GM04504 (cell line): ENCODE results near the gene ARFGEF3.
"Not testable (repeated sequence)": the region's sequence is repeated elsewhere in the genome, so short reads cannot be mapped to it uniquely, and the experiment has no call there.

Source experiments
- DNase-seq: peaks from one replicate; pipeline ENCODE4 v3.0.0-alpha.2; 2012; ENCODE audit warnings: low read depth

The ARFGEF3 gene

GRCh38 chr6:138368684-138369083 is 206.9 kb downstream of the ARFGEF3 start:
- DNase-seq: not testable (repeated sequence)

GRCh38 chr6:138370631-138371451 is 209.1 kb downstream of the ARFGEF3 start:
- no peak for DNase-seq

- DNase-seq: no peak
Observed at GRCh38 chr6:138371452-138371711, 209.6 kb downstream of the ARFGEF3 start.

- no peak for DNase-seq
Observed at GRCh38 chr6:138371720-138372119, 210.0 kb downstream of the ARFGEF3 start.

GRCh38 chr6:138372711-138373463 is 211.1 kb downstream of the ARFGEF3 start:
- no peak for DNase-seq

GRCh38 chr6:138374230-138374629 is 212.5 kb downstream of the ARFGEF3 start:
- DNase-seq: no peak

- no peak for DNase-seq
Observed at GRCh38 chr6:138374815-138375214, 213.1 kb downstream of the ARFGEF3 start.

GRCh38 chr6:138377042-138377441 is 215.3 kb downstream of the ARFGEF3 start:
- DNase-seq: no peak

- DNase-seq: no peak
Observed at GRCh38 chr6:138377844-138378243, 216.1 kb downstream of the ARFGEF3 start, which contains the start of gene SMIM28. TSS of gene SMIM28 (plus strand) at chr6:138377905. CDS start at chr6:138378073, 168 bp downstream.

- no peak for DNase-seq
Observed at GRCh38 chr6:138378463-138378862, 216.7 kb downstream of the ARFGEF3 start.

- DNase-seq: no peak
Observed at GRCh38 chr6:138382498-138383265, 220.9 kb downstream of the ARFGEF3 start.

- DNase-seq: no peak
Observed at GRCh38 chr6:138383776-138384175, 222.0 kb downstream of the ARFGEF3 start.

GRCh38 chr6:138386897-138387296 is 225.2 kb downstream of the ARFGEF3 start:
- DNase-seq: no peak

GRCh38 chr6:138387577-138388368 is 226.0 kb downstream of the ARFGEF3 start:
- no peak for DNase-seq

- DNase-seq: no peak
Observed at GRCh38 chr6:138389551-138389950, 227.8 kb downstream of the ARFGEF3 start.
